ENCODE measurements around the gene C22orf42.
"Not testable (repeated sequence)": the region's sequence is repeated elsewhere in the genome, so short reads cannot be mapped to it uniquely, and the experiment has no call there.

C22orf42 gene, protein sequence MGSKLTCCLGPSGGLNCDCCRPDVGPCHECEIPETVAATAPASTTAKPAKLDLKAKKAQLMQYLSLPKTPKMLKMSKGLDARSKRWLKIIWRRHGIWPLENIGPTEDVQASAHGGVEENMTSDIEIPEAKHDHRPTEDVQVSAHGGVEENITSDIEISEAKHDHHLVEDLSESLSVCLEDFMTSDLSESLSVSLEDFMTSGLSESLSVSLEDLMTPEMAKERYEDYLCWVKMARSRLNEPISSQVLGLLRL

DNA sequence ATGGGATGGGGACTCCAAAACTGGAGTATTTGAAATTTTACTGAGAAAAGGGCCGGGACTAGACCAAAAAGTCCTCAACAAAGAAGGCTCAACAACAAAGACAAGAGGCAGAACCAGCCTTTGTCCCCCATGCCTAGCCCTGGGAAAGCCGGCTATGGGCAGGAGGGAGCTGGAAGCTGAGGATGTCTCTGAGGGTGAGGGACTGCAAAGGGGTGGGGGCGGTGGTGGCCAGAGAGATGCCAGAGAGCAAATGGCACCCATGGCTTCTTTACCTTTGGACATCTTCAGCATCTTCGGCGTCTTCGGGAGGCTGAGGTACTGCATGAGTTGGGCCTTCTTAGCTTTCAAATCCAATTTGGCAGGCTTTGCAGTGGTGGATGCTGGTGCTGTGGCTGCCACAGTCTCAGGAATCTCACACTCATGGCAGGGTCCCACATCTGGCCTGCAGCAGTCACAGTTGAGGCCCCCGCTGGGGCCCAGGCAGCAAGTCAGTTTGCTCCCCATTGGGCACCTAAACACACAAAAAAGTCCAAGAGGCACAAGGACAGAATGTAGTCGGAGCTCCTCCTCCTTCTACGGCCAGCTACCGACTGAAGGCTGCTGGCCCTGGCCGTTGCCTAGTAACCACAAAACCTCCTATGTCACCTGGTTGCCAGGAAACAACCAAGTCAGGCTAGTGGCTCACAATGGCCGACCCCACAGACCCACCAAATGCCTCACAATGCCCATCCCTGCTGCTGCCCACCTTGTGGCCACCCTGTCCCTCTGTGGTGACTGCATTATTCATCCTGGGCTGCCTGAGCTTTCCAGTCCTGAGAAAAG, at the start of gene C22orf42:
Gene C22orf42, minus strand, starts transcription at position 592 of the 822 bp plus-strand sequence. Its CDS starts 88 bp downstream, at position 504.
- DNase-seq (ENCODE audit: low spot score): no peak

DNA sequence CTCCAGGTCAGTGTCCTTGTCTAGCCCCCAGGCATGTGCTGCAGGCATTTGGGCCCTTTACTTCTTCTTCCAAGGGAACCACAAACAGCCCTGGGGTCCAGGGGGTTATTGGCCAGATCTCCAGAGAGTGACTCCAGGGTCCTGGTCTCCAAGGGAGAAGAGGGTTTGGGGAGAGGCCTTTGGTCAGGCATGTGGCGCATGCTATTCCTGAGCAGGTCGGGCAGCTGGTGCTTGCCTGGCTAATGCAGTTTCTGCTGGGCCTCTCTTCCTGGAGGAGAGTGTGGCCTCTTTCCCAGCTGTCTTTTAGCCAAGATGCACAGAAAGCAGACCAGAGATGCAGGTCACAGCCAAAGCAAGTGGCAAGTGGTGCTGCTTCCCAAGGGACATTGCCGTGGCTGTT, 49.6 kb upstream of the C22orf42 start:
- no peak for DNase-seq (ENCODE audit: low spot score)

DNA sequence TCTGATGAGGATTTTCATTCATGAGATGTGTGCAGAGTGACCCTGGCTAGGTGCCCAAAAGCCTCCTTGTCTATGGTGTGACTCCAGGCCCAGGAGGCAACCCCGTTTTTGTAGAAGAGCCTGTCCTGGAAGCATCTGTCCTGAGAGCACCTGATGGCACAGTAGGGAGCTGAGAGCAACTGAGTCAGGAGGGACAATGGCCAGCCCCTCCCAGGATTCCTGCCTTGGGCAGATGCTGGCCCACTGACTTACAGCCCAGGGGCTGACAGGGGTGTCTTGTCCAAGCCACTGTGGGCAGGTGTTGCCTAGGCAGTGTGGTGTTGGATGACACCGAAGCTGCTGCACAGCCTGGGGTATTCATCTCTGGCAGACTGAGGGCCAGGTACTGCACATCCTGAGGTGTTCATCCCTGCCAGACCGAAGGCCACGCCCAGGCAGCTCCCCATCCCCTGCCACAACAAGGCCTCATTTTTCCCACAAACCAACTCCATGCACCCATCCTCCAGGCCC, 48.9 kb upstream of the C22orf42 start:
- DNase-seq (ENCODE audit: low spot score): no peak

DNA sequence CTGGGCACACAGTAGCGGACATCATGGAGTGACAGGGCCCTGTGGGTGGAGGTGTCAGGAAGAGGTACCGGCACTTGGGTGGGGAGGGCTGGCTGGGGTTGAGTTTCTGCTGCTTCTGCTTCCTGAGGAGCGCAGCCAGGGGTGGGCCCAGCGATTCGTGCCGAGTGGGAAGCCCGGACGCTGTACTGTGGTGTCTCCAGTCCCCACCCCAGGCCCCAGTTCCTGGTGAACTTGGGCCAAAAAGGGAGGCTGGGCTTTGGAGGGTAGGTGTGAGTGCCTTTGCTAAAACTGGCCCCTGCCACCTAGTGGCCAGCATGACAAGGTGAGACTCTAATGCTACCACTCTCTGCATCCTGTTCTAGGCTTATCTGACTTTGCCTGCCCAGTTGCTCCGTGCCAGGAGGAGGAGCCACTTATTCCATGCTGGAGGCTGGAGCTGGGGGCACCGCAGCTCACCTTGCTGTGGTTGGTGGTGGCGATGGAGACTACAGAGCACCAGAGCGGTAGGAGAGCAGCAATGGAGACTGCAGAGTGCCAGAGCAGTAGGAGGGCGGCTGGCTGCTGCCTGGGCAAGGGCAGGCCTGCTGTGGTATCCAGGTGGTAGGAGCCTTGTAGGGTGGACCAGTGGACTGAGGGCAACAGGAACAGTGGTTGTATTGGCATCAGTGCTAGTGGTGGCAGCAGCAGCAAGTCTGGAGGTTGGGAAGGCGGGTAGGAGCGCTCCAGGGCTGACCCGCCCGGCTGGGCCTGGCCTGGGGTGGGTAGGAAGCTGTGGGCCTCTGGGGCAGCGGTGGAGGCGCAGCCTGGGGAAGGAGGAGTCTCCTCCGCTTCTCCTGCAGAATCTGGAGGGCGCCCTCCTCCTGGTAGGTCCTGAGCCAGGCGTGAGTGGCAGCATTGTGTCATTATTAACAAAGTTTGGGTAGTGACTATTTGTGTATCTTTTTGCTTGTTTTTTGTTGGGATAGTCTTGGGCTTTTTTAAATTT, 48.0 kb upstream of the C22orf42 start:
- no peak for DNase-seq (ENCODE audit: low spot score)

DNA sequence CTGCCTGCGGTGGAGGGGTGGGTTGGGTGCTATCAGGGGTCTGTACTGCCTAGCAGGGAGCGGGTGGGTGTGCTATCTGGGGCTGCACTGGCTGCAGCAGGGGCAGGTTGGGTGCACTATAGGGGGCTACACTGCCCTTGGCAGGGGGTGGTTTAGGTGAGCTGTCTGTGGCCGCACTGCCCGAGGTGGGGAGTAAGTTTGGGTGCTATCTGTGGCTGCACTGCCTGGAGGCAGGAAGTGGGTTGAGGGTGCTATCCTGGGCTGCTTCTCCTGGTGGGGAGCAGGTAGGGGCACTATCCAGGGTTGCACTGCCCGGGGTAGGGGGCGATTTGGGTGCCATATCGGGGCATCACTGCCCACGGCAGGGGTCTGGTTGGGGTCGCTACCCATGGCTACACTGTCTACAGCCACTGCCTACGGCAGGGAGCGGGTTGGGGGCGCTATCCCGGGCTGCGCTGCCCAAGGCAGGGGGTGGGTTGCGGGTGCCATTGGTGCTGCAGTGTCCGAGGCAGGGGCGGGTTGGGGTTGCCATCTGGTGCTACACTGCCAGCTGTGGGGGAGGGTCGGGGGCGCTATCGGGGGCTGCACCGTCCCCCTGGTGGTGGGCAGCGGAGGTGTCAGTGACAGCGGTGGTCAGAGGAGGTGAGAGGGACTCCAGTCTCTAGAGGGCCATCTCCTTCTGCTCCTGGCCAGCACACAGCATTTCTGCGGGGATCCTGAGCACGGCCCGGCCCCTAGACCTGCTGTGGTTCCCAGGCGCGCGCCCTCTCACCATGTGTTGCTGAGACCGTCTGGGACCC, 47.1 kb upstream of the C22orf42 start:
- DNase-seq (ENCODE audit: low spot score): no peak

DNA sequence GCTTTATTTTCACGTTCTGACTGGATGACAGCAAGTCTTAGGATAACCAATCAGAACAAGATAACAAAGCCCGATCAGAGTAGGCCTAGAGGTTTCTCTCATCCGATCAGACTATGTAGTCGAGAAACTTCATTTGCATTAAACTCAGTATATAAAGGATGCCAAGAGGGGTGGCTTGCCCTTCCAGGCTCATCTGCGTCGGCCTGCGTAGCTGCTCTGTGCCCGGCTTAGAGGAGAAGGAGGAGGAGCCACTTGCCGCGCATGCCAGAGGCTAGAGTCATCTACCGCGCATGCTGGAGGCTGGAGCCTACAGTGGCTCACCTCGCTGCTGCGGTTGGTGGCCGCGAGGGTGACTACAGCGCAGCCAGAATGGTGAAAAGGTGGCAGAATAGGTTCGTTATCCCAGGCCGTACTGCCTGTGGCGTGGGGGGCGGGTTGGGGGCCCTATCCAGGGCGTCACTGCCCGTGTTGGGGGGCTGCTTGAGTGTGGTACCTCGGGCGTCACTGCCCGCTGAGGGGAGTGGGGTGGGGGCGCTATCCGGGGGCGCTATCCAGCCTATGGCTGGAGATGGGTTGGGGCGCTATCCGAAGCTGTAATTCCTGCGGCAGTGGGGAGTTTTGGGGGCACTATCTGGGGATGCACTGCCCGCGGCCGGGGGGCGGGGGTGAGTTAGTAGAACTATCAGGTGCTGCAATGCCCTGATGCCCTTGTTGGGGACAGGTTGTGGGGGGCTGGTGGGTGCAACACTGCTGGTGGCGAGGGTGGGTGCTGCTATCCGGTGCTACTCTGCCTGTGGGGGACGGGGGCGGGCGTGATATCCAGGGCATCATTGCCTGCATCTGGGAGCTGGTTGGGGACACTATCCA, 46.0 kb upstream of the C22orf42 start, which contains the start of gene RFPL2:
Gene RFPL2, minus strand, starts transcription at position 218 of the 867 bp plus-strand sequence. CDS start 2,622 bp downstream, outside the sequence.
- peak; percentile 58 for DNase-seq (ENCODE audit: low spot score)

DNA sequence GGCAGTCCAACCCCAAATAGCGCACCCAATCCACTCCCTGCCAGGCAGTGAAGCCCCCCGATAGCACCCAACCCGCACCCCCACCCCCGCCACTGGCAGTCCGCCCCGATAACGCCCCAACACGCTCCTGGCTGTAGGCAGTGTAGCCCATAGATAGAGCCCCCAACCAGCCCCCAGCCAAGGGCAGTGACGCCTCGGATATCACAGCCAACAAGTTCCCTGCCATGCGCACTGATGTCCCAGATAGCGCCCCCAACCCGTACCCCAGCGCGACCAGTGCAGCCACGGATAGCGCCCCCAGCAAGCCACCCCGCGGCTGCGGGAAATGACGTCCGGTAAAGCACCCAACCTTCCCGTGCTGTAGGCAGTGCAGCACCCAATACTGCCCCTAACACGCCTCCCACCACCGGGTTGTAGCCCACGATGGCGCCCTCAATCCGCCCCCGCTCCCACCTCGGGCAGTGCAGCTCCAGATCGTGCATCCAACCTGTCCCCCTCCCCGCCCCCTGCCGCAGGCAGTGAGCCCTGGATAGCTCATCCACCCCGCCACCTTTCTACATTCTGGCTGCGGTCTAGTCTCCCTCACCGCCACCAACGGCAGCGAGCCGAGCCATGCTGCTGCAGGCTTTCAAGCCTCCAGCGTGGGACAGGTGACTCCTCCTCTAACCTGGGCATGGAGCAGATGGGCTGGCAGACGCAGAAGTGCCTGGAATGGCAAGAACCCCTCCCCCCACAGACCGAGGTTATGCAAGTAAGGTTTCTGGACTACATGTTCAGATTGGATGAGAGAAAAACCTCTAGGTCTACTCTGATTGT, 45.1 kb upstream of the C22orf42 start:
- no peak for DNase-seq (ENCODE audit: low spot score)

DNA sequence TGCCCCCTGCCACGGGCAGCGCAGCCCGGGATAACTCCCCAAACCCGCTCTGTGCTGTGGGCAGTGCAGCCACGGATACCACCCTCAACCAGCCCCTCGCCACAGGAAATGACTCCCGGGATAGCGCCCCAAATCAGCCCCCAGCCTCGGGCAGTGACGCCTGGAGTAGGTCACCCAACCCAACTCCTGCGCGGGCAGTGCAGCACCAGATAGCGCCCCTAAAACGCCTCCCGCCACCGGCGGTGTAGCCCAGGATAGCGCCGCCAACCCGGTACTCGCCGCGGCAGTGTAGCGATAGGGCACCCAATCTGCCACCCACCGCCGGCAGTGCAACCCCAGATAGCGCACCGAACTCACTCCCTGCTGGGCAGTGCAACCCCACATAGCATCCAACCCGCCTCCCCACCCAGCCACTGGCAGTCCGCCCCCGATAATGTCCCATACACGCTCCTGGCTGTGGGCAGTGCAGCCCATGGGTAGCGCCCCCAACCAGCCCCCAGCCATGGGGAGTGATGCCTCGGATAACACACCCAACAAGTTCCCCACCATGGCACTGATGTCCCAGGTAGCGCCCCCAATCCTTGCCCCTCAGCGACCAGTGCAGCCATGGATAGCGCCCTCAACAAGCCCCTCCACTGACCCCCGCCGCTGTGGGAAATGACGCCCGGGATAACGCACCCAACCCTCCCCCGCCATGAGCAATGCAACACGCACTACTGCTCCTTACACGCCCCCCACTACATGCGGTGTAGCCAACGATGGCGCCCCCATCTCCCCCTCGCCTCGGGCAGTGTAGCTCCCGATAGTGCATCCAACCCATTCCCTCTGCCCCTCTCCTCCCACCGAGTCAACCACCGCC, 44.3 kb upstream of the C22orf42 start:
- no peak for DNase-seq (ENCODE audit: low spot score)

DNA sequence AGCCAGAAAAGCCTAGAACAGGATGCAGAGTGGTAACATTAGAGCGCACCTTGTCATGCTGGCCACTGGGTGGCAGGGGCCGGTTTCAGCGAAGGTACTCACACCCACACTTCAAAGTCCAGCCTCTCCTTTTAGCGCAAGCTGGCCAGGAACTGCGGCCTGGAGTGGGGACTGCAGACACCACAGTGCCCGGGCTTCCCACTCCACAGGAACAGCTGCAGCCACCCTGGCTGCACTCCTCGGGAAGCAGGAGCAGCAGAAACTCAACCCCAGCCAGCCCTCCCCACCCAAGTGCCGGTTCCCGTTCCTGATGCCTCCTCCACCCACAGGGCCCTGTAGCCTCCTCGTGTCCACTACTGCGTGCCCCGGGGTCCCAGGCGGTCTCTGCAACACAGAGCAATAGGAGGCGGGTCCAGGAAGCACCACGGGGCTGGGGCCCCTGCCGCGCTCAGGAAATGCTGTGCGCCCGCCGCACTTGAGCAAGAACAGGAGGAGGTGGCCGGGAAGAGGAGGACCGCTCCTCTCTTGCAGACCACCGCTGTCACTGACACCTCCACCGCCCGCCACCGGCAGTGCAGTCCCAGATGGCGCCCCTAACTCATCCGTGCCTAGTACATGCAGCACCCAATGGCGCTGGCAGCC, 43.6 kb upstream of the C22orf42 start:
- DNase-seq (ENCODE audit: low spot score): no peak

DNA sequence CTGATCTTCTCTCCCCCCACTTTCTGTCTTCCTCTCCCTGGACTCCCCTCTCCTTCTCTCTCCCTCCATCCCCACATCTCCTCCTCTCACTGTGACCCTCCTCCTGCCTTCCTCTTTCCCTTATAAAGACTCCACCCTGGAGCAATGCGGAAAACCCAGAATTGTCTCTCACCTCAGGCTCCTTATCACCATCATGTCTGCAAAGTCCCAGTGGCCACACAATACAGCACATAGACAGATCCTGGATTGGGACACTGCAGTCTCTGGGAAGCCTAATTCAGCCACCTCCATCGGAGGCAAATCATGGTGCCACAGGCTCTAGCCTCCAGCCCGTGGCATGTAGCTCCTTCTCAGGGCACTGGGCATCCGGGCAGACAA, 43.0 kb upstream of the C22orf42 start:
- no peak for DNase-seq (ENCODE audit: low spot score)

DNA sequence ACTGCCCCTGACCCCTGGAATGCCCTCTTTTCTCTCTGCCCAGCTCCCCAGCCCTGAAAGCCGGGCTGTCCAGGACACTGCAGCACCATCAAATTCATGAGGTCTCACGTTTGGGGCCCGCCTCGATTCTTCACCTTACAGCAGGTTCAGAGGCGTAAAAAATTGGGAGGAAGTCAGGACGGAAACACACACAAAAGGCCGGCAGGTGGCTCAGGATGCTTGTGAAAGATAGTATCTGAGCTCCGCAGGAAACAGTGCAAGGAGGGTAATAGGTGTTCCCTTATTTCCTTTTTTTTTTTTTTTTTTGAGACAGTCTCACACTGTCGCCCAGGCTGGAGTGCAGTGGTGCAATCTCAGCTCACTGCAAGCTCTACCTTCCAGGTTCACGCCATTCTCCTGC, 41.6 kb upstream of the C22orf42 start:
- no peak for DNase-seq (ENCODE audit: low spot score)

DNA sequence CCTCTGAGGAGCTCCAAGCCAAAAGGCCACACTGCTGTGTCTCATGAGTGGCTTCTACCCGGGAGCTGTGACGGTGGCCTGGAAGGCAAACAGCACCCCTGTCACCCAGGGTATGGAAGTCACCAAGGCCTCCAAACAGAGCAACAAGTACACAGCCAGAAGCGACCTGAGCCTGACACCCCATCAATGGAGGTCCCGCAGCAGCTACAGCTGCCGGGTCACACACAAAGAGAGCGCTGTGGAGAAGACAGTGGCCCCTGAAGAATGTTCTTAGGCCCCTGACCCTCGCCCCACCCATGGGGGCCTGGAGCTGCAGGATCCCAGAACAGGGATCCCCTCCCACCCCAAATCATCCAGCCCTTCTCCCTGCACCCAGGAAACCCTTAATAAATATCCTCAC, 40.9 kb upstream of the C22orf42 start:
- no peak for DNase-seq (ENCODE audit: low spot score)

DNA sequence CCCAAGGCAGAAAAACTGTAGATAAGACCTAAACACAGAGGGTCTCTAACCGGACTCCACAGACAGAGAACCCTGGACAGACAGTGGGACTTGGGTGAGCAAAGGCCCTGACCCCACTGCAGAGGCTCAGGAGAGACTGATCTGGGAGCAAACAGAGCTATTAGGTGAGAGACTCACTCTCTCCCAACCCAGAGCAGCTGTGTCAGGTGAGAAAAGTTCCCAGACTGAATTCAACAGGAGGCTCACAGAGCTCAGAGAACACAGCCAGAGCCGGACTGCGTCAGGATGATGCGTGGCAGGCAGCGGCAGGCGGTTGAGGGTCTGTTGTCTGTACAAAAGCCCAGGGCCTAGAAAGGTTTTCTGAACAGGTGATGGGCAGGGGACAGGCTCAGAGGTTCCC, 40.2 kb upstream of the C22orf42 start:
- DNase-seq (ENCODE audit: low spot score): no peak

DNA sequence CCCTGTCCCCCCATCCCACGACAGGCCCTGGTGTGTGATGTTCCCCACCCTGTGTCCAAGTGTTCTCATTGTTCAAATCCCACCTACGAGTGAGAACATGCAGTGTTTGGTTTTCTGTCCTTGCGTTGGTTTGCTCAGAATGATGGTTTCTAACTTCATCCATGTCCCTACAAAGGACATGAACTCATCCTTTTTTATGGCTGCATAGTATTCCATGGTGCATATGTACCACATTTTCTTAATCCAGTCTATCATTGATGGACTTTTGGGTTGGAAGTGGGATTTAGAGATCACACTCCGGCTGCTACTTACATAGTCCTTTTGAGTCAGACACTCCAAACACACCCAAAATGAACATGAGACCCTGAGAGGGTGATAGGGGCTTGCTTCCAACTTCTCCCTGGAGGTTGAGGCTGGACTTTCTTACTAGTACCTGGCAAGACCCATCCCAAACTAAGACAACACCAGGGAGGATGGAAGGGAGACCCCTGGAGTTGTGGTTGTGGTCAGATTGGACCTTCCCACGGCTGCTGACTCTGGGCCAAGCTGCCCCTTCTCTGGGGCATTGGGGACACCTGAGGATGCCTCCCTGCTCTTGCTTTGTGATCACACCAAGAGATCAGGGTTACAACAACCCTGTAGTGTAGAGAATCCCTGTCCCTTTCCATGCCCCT, 38.6 kb upstream of the C22orf42 start:
- DNase-seq (ENCODE audit: low spot score): not testable (repeated sequence)

DNA sequence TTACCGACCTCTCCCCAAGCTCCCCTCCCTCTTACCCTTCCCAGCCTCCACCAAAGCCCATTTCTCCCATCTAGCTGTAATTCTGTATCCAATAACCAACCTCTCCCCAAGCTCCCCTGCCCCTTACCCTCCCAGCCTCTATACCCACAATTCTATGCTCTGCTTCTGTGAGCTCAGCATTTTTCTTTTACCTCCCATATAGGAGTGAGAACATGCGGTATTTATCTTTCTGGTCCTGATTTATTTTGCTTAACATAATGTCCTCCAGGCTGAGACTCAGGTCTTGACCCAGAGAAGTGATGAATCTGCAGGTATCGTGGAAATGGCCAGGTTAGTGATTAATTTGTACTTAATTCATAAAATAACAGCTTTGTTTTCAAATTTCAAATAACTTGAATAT, 36.8 kb upstream of the C22orf42 start:
- DNase-seq (ENCODE audit: low spot score): not testable (repeated sequence)

DNA sequence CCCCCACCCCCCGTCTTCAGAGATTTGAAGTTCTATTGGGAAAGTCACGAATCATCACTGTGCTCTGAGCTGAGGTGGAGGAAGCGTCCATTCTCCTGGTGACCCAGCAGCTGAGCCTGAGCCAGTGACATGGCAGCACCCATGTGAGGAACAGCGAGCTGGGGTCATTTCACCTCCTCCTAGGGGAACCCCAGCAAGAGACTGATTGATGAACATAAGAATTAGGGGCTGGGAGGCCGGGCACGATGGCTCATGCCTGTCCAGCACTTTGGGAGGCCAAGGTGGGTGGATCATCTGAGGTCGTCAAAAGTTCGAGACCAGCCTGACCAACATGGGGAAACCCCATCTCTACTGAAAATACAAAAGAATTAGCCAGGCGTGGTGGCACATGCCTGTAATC, 34.2 kb upstream of the C22orf42 start:
- DNase-seq (ENCODE audit: low spot score): not testable (repeated sequence)

DNA sequence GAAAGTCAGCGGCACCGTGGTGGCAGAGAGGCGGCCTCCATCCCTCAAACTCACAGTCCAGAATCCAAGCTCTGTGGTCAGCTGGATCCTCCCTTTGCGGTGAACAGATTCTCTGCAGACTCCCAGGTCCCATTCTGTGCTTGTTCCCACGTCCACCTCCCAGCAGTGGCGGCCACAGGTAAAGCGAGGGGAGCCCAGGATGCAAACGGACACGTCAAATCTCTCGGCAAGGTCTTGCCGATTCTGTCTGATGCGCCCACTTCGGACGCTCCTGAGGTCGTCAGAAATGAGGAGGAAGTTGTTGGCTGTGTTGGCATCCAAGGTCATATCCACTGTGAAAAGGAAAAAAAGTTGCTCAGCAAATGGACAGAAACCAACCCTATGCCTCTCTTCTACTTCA, 31.9 kb upstream of the C22orf42 start:
- not testable (repeated sequence) for DNase-seq (ENCODE audit: low spot score)

Measured in putamen (tissue), 1 donor.